NCI-H2029 treated with DMSO at 0.1 percent for 48 hours (cell line): ENCODE results near the gene KRT15.

ENCODE experiments used
- DNase-seq: peaks from one replicate; lab custom pipeline; 2025; lab: John Stamatoyannopoulos, UW

The KRT15 gene

DNA sequence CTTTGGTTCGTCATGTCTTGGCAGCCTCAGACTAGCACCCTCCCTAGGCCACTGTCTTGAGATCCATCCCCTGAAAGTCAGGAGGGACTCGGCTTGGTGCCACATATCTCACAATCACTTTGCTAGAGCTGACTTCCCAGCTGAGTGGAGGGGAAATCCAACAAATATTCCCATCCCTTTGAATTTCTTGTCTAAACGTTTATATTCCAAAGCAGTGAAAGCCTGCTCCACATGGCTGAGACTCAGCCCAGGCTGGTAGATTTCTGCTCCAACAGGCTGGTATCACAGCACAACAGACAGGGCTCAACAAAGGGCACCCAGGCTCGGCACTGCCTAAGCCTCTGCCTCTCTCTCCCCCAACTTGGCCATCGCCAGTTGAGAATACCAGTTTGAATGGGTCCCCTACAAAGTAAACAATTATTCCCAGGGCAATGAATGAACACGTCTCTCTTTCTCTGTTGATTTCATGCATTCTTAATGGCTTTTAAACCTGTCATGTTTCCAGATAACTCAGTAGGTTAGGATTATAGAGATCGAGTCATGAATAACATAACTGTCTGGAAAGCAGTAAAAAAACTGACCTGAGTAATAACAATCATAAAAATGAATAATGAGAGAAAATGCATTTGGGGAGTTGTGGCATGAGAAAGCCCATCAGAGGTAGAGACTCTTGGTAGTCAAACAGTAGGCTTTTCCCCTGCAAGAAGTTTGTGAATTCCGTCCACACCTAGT lies 14.3 kb downstream of the KRT15 start:
- no peak for DNase-seq

DNA sequence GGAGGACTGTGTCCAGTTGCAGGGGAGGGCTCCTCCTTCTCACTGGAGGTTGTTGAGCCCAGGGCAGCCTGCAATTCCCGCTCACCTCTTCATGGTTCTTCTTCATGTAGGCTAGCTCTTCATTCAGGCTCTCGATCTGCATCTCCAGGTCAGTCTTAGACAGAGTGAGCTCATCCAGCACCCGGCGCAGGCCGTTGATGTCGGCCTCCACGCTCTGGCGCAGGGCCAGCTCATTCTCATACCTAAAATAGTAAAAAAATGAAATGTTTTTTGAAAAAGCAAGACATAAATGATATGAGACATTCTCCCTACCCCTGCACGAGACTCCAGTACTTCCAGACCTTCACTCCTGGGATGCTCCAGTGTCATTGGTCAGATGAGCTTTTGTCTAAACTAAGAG lies 15.5 kb downstream of the KRT15 start:
- no peak for DNase-seq

DNA sequence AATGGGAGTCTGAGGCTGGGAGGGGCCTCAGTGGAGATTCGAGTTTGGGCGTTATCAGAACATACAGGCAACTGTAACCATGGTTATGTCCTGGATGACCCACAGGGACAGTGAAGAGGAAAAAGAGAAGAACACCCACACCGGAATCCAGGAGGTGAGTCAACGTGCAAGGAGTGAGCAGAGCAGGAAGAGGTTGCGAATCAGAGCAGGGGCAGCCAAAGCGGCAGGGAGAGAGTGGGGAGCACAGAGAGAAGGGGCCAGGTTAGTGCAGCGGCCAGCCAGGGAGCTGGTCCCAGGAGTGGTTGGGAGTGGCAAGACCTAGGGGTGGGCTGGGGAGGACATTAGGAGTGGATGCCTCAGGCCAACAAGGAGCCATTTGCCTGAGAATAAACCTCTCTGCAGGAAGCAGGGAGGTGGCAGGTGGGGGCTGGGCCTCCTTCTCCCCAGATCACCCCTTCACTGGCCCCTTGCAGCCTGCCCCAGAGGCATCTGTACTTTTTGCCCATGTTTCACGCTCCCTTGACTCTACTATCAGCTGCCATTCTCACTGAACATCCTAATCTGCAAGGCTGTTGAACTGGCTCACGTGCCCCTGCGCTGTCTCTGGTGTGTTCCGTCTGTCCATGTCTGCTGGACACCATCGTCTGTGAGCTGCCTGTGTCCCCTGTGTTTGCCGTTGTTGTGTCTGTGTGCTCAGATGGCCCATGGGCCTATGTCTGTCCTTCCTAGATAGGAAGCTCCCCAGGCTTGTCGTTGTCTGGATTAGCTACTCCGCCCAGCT lies 18.4 kb downstream of the KRT15 start:
- no peak for DNase-seq

DNA sequence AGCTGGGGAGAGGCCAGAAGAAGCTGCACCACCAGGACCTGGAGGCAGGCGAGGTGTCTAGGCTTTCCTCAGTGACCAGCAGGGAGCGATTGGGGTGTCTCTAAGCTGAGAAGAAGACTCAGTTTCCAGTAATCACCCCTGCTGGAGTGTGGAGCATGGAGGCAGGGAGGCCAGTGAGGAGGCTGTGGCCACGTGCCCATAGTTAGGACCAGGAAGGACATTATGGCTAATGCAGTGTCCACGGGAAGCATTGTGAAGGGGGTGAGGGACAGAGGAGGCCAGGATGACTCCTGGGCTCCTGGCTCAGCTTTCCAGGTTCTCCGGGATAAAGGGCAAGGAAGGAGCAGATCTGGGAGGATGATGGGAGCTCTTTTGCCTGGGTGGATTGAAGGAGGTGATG lies 19.0 kb downstream of the KRT15 start:
- no peak for DNase-seq

DNA sequence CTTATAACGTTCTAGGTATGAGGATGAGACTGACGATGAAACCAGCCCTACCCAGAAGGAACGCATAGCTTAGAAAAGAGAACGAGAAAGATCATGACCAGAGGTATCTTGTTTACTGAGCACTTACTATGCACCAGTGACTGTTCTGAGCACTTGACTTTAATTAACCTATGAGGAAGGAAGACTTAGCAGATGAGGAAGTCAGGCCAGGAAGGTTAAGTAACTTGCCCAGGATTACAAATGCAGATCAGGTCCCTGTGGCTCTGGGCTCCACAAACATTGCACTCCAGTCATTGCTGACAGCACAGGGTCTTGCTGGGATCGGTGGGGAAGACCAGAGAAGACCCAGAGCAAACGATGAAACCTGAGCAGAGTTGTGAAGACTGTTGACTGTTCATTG lies 20.4 kb downstream of the KRT15 start:
- DNase-seq, result no peak

DNA sequence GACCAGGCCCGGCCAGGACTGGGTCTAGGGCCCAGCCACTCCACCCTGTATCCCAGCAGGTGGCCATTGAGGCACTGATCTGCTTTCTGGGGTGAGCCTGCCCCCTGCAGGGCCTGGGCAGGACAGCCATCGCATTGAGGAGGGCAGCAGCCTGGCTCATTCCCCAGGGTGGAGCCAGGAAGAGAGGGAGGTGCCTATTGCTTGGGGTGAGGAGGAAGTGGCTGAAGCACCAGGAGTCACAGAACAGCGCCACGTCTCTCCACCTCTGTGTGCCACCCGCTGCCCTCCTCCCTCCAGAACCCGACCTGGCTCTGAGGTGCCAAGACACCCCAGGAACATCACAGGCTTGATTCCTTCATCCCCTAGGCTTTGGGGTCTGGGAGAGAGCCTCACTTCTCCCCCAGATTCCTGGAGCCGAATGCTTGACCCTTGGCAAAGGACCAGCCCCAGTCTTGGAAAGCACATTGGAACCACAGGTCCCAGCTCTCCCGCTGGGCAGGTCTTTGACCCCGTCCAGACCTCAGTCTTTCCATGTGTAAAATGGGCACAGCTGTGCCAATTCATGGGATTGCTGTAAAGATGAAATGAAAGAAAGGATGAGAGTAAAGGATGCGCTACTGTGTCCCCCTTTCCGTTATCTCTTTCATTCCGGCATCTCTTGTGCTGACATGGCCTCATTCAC lies 21.7 kb downstream of the KRT15 start:
- peak; percentile 53 for DNase-seq

DNA sequence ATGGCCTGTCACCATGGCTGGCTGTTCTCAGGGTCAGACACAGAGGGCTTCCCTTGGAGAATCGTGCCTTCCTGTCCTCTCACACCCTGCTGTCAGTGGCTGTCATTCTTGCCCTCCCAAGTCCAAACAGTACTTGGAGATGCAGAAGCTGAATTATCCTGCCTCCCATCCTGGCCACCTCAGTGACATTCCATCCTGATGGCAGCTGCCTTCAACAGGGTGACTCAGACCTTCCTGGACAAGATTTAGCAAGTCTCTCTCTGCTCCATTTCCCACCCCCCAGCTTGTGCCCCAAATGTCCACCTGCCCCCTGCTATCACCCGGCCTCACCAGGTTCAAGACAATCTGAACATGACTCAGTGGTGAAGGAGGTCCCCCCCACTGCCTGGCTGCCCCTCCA lies 24.2 kb downstream of the KRT15 start:
- no peak for DNase-seq

DNA sequence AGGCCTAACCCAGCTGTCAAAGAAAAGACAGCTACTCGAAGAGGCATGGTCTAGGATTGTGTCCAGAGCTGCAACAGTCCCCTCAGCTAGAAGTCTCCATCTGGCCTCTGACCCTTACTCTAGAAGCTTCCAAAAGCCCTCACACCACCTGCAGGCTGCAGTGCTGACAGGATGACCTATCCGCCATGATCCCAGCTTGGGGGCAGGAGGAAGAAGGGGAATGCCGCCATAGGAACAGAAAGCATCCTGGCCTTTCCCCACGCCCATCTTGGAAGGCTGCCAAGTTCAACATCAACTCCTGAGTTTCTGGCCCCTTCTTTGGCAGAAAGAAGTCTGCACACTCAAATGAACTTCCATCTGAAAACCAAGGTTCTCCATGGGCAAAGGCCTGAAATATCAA lies 25.9 kb downstream of the KRT15 start:
- no peak for DNase-seq

DNA sequence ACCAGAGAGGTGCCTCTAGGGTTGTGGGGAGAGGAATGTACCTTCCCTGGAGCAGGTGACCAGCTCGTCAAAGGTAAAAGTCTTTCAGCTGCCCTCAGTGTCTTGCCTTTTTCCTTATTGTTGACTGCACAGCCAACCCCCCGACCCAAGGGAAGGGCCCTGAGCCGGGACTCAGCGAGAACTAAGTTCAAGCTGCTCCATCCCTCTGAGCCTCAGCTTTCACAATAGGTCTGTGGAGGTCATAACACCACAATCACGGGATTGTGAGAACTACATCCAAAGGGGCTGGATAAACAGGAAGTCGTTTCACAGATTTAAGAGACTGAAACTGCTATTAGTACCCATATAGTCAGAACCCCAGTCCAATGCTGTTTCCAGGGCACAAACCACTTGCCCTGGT lies 26.3 kb downstream of the KRT15 start:
- DNase-seq, result no peak

DNA sequence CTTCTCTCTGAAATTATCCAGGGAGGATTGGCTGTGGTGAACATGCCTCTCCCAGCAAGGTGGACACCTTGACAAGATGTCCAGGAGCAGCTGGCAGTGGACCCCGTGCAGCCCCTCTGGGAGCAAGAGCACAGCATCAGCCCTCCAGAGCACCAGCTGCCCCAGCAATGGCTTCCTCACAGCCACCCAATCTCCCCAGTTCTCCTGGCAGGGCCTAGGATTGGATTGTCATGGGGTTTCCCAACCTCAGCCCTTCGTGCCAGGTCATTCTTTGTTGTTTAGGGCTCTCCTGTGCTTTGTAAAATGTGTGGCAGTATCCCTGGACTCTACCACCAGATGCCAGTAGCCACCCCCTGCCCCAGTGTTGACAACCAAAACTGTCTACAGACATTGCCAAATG lies 27.2 kb downstream of the KRT15 start:
- no peak for DNase-seq

DNA sequence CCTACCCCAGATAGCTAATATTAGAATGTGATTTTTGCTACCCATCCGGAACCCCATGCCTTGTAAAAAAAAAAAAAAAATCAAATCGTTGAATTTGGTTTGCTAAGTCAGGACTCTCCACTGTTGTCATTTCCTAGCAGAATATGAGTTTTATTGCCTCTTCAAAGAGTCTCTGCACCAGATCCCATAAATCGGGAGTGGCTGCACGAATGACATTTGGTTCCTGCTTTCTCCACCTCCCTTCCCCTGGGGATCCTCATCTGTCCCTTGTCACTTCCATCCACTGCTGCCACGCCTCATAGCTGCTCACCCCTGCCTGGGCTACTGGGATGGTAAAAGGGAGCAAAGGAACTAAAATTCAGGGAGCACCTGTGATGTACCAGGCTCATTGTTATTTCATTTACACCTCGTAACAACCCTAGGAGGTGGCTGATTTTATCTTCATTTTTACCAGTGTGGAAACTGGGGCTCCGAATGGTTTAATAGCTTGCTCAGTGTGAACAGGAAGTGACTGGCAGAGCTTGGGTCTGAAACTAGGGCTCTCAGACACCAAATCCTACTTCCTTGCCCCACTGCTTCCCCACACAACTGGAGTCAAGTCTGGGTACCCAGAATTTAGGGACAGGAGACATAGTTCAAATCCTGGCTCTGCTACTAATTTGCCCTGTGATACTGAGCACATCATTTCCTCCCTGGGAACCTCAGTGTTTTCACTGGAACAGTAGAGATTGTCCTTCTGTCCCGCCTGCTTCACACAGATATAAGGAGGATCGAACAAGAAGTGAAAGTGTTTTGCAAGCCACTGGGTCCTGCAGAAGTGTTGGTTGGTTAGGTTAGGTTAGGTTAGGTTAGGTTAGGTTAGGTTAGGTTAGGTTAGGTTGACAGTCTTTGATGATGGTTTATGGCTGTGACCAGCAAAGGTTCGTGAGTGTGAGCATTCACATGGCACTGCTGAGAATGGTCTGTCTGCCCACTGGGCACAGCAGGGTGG lies 28.4 kb downstream of the KRT15 start:
- DNase-seq, result no peak

DNA sequence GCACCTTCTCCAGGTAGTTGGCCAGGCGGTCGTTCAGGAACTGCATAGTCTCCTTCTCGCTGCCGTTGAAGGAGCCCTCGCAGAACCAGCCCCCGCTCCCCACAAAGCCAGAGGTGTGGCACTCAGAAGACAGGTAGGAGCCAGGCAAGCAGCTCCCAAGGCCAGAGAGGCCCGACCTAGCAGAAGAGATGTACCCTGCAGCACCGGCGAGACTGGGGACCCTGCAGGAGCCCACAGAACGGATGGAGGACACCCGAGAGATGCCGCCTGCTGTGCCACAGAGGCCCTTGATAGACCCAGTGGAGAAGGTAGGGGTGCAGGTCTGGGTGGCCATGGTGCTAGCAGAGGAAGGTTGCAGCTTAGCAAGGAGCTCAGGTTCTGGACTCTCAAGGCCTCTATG lies 29.2 kb downstream of the KRT15 start, which contains the start of gene KRT36:
Gene KRT36, minus strand, starts transcription at position 380 of the 400 bp plus-strand sequence. Its CDS starts 46 bp downstream, at position 334.
- no peak for DNase-seq

DNA sequence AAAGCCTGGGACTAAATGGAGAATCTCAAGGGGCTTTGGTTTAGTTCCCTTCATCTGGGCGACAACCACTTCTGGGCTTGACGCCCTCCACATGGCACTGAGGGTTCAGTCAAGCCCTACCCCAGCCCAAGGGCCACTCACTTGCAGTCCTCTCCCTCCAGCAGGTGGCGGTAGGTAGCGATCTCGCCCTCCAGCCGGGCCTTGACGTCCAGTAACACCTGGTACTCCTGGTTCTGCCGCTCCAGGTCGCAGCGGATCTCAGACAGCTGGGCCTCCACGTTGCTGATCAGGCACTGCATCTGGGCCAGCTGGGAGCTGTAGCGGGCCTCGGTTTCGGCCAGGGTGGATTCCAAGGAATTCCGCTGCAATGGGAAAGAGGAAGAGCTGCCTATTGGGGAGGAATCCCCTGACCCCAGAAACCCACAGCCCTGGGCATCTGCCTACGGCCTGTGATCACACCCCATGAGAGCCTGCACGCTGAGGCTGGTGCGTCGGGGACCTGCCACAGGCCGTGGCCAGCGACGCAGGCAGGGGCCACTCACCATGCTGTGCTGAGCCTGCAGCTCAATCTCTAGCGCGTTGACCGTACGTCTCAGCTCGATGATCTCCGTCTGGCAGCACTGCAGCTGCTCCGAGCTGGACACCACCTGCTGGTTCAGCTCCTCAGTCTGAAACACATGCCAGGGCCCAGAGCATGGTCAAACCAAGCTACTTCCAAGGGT lies 31.7 kb downstream of the KRT15 start:
- DNase-seq, result no peak

DNA sequence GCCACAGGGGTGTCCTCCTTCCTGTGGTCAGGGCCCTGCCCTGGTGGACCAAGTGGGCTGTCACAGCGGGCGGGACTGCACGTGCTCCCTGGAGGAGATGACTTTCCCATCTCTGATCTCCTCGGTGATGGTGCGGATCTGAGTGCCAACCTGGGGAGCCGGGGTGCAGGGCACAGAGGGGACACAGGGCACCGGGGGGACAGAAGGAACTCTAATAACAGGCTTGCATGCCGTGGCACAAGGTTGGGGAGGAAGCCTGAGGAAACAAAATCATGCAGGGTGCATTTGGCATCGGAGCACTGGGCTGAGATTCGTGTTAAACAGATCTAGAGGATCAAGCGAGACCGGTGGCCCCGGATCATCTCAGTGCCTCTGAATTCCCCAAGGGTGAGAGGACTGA lies 32.4 kb downstream of the KRT15 start:
- no peak for DNase-seq

DNA sequence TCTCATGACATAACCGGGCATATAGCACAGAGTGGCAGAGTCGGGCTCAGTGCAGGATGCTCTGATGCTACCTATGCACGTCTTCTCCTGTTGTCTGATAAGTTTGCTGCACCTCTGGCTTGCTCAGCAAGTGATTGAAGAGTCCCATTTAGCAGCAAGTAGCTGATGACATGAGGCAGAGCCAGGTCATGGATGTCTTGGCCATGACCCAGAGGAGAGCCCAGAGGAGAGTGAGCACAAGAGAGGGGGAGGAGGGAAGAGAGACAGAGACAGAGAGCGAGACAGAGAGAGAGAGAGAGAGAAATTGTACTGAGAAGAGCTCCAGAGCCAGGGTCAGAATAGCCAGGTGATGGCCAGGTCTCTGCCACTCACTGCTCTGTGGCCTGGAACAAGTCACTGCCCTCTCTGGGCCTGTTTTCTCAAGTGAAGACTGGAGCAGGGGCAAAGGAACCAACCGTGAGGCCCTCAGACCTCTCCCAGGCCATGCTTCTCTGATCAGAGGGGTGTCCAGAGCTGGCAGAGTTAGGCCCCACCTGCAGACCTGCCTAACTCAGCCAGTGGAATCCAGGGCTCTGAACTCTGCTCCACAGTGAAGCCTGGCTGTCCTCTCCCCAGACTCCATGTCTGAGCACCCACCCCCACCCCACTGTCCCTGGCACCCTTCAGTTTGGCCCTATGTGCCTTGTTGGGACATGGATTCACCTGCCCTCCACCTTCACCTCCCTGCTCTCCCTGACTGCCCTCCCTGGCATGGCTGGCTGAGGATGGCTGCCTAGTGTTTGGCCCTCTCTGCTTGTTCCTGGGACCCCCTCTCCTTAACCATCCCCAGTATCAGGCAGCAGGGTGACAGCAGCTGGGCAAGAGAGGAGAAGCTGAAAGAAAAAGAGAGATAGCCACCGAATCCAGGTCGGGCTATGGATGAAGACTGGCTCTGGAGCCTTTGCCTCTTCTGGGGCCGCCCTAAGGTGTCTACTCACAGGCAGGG lies 33.5 kb downstream of the KRT15 start:
- no peak for DNase-seq

DNA sequence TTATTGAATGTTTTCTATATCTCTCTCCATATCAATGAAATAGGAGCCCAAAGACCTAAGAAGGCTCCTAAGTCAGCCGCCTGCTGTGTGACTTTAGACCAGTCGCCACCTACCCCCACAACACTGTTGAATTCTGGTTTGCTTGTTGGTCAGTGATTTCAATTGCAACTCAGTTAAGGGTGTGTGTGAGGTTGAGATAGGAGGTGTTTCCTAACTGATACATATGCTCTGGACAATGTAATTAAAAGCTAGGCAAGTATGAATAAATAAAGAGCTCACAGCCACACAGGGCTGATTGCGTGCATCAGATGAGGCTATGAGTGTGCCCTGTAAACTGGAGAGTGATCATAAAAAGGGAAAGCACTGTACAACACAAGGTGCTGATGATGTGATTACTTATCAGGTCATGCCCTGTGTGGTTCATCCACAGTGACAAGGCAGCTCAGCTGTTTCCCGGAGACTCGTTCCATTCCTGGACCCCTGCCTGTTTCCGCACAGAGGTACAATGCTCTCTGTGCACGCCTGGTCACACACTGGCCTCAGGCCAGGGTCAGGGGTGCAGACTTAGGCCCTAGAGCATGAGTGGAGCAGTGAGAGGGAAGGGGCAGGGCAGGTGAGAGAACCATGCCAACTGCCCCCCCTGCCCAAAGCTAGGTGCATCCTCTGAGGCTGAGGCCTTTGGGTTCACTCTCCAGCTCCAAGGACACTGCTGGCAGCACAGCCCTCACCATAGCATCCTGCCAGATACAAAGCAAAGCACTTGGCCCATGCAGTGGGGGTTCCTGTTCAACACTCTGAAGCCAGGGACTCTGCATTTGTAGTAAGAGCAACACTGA lies 34.5 kb downstream of the KRT15 start:
- DNase-seq, result no peak

DNA sequence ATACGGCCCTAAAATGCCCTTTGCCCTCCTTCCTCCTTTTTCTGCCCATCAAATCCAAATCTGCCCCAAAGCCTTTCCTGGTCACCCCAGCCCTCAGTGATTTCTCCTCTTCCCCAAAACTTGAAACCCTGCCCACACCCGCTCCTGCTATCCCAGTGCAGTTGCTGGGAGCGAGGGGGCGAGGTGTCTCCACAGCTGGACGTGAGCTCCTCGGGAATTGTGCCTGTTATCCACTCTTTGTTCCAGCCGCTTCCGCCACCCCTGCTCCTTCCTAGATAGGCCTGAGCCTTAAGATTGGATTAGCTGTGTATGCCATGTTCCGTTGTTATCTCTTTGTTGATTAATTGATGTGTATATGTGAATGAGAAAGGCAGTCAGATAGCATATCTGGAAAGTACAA lies 35.2 kb downstream of the KRT15 start:
- DNase-seq, result no peak

DNA sequence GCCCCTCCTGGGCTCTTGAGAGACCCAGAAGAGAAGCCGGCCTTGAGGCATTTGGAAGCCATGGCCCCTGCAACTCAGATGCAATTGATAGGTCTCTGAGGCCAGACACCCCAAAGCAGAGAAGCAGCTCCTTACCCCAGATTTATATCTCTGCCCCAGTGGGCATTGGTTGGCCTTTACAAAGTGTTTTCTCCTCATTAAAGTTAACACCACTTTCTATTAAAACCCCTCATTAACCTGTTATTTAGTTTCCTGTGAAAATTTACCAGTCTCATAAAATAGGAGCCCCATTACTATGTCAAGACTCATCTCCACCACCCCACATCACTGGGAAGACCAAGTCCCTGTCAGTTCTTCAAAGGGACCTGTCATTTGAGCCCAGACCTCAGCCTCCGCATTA lies 37.7 kb downstream of the KRT15 start, which contains the start of gene KRT35:
Gene KRT35, minus strand, starts transcription at position 116 of the 400 bp plus-strand sequence. Its CDS starts 54 bp downstream, at position 62.
- no peak for DNase-seq

DNA sequence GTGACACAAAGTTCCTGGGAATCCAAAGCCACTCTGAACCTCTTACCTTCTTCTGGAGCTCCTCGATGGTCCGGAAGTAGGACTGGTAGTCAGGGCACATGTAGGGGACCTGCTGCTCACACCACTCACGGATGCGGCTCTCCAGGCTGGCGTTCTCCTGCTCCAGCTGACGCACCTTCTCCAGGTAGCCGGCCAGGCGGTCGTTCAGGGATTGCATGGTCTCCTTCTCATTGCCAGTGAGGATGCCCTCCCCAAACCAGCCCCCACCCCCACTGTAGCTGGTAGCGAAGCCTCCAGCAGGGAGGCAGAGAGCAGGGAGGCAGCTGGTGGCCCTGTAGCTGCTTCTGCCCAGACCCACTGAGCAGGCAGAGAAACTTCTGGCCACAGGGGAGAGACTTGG lies 38.1 kb downstream of the KRT15 start:
- DNase-seq, result no peak
